ENCODE measurements around the gene SSR1. TPM values are rescaled to one million over a fixed set of nuclear protein-coding genes. Genes with fewer than 3 reads are reported as not detected.

SSR1 gene
- total RNA-seq, 1 donor from 2014 or later, result 150 TPM

Other genes starting within 250 kb of the SSR1 start
- gene RREB1, start 205.2 kb downstream of the SSR1 start, total RNA-seq, result 94.5 TPM
- not detected for gene CAGE1, start 76.5 kb upstream of the SSR1 start, total RNA-seq
- 29.5 TPM for gene RIOK1, start 76.6 kb upstream of the SSR1 start, total RNA-seq
- 4.0 TPM for gene DSP, start 228.5 kb upstream of the SSR1 start, total RNA-seq

Data from mesenteric fat pad (tissue), 1 donor.